ENCODE results near the gene SYNE1. TPM values are rescaled to one million over a fixed set of nuclear protein-coding genes. Genes with fewer than 3 reads are reported as not detected.

Gene SYNE1
- total and polyA plus RNA-seq, 2 experiments from 2014 or later = 14.6 to 83.9 TPM

DNA sequence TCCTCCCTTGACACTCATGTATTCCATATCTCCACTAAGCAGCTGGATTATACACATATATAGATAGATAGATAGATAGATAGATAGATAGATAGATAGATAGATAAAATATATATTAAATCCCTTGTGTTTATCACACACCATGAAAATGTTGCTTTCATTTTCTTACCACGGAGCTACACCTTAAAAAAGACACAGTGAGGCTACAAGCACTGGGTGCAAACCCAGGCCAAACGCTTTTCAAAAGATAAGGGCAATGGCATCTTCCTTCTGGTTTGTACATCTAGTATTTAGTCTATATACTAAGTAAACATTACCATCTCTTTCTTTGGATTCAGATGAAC lies 452.6 kb downstream of the SYNE1 start:
- Histone ChIP-seq H3K27ac (no peak overlapping the region), H3K4me1 (ENCODE audit: low read depth) (no peaks in the 10 kb centered on the region), H3K27me3 (no peaks in the 10 kb centered on the region), H3K9me3 (ENCODE audit: low read depth) (no peaks in the 10 kb centered on the region), H3K4me3 (no peak overlapping the region), H3K36me3 (peaks cover 5% of the 10 kb centered on the region)
- no peak for DNase-seq (ENCODE audit: low read depth in 1 of 2, low spot score in 1 of 2)
- TF ChIP-seq, protein P1, sequence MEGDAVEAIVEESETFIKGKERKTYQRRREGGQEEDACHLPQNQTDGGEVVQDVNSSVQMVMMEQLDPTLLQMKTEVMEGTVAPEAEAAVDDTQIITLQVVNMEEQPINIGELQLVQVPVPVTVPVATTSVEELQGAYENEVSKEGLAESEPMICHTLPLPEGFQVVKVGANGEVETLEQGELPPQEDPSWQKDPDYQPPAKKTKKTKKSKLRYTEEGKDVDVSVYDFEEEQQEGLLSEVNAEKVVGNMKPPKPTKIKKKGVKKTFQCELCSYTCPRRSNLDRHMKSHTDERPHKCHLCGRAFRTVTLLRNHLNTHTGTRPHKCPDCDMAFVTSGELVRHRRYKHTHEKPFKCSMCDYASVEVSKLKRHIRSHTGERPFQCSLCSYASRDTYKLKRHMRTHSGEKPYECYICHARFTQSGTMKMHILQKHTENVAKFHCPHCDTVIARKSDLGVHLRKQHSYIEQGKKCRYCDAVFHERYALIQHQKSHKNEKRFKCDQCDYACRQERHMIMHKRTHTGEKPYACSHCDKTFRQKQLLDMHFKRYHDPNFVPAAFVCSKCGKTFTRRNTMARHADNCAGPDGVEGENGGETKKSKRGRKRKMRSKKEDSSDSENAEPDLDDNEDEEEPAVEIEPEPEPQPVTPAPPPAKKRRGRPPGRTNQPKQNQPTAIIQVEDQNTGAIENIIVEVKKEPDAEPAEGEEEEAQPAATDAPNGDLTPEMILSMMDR (IDR thresholded peaks at IDR 0.05; ENCODE audit: low read depth, low read length) = no peak

DNA sequence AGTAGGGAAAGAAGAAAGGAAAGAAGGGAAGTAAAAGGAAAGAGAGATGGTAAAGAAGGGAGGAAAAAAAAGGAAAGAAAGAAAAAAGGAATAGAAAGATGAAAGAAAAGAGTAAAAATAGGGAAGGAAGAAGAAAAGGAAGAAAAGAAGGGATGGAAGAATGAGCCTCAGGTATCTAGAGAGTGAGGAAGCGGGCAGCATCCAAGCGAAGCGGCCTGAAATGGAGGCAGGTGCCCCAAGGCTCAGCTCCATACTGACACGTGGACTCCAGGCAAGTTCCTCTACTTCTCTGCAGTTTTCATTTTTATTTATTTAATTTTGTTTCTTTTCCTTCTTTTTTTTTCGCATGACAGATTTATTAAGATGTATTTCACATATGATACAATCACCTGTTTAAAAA lies 456.6 kb downstream of the SYNE1 start:
- DNase-seq (ENCODE audit: low read depth in 1 of 2, low spot score in 1 of 2) = no peak
- Histone ChIP-seq H3K9me3 (ENCODE audit: low read depth) (no peaks in the 10 kb centered on the region), H3K27me3 (no peaks in the 10 kb centered on the region), H3K4me1 (ENCODE audit: low read depth) (peaks cover 6% of the 10 kb centered on the region), H3K27ac (no peak overlapping the region), H3K4me3 (no peak overlapping the region), H3K36me3 (peaks cover 3% of the 10 kb centered on the region)
- TF ChIP-seq, protein P1 (IDR thresholded peaks at IDR 0.05; ENCODE audit: low read depth, low read length) = no peak

DNA sequence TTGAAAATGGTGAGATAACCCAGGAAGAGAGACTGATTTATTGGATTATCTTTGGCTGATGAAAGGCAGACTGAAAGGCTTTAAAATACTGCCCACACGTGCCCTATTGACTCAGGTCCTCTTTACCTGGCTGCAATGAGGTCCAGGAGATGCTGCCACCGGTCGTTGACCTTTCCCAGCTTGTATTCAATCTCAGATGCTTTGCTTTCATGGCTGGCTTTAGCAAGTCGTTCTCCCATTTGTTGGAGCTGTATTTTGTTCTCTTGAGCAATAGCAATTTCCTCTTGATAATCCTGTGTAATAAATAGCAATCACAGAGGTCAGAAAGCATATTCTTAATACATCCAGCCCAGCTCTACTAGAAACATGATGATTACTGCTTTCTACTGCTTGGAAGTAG lies 460.9 kb downstream of the SYNE1 start:
- no peak overlapping the region for H3K27ac ChIP-seq
- TF ChIP-seq, protein P1 (IDR thresholded peaks at IDR 0.05; ENCODE audit: low read depth, low read length) = no peak
- H3K9me3 ChIP-seq (ENCODE audit: low read depth) = no peaks in the 10 kb centered on the region
- peaks cover 10% of the 10 kb centered on the region for H3K36me3 ChIP-seq
- peak in 1 of 2 donors; percentile 29 for DNase-seq (ENCODE audit: low read depth in 1 of 2, low spot score in 1 of 2)
- peaks cover 15% of the 10 kb centered on the region for H3K4me1 ChIP-seq (ENCODE audit: low read depth)
- no peak overlapping the region for H3K4me3 ChIP-seq
- H3K27me3 ChIP-seq = no peaks in the 10 kb centered on the region

DNA sequence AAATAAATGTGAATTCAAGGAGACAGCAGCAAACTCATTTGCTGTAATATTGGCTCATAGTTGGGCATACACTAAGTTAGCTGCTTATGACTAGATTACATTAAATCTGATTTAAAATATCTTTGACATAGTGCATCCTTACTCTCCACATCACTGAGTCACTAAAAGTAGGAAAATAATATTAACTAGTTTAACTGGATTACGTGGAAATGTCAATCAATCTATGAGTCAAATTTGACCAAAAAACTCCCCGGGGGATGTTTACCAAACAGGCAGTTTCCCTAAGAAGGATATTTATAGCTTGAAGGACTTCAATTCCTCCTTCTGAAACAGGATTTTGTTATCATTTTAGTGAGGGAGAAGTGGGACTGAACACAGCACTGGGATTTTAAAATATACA lies 463.2 kb downstream of the SYNE1 start:
- H3K4me1 ChIP-seq (ENCODE audit: low read depth) = peaks cover 15% of the 10 kb centered on the region
- H3K9me3 ChIP-seq (ENCODE audit: low read depth) = no peaks in the 10 kb centered on the region
- no peak for DNase-seq (ENCODE audit: low read depth in 1 of 2, low spot score in 1 of 2)
- no peak overlapping the region for H3K27ac ChIP-seq
- H3K27me3 ChIP-seq = no peaks in the 10 kb centered on the region
- TF ChIP-seq, protein P1 (IDR thresholded peaks at IDR 0.05; ENCODE audit: low read depth, low read length) = no peak
- H3K36me3 ChIP-seq = peaks cover 10% of the 10 kb centered on the region
- H3K4me3 ChIP-seq = no peak overlapping the region

DNA sequence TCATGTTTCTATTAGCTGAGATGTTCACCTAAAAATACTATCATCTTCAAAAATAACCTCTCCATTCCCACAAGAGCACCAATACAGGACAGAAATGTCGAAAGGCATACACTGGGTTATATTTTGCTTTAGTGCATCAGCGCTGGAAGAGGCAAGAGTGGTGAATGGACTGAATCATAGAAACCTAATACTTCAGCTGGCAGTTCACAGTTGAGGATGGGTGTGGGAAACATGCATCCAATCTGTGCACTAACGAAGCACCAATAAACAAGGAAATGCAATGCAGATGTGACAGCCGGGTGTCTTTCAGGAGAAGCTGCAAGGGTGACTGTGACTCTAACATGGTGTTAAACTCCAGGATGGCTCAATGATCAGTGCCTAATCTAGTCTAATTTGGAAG lies 463.8 kb downstream of the SYNE1 start:
- H3K27ac ChIP-seq = no peak overlapping the region
- H3K4me1 ChIP-seq (ENCODE audit: low read depth) = peaks cover 20% of the 10 kb centered on the region
- no peak for DNase-seq (ENCODE audit: low read depth in 1 of 2, low spot score in 1 of 2)
- no peaks in the 10 kb centered on the region for H3K27me3 ChIP-seq
- TF ChIP-seq, protein P1 (IDR thresholded peaks at IDR 0.05; ENCODE audit: low read depth, low read length) = no peak
- H3K9me3 ChIP-seq (ENCODE audit: low read depth) = no peaks in the 10 kb centered on the region
- peaks cover 10% of the 10 kb centered on the region for H3K36me3 ChIP-seq
- no peak overlapping the region for H3K4me3 ChIP-seq

Measured in cardiac muscle cell (in vitro differentiated cells and primary cell).